ENCODE measurements around the gene SASS6. TPM values are rescaled to one million over a fixed set of nuclear protein-coding genes. Genes with fewer than 3 reads are reported as not detected.

The SASS6 gene
- 1 to 10 TPM in 3 of 4 donors, under 1 TPM in 1; 0.84 to 2.7 (median 1.8) TPM for total RNA-seq

GRCh38 chr1:100132566-100133477 is at the start of gene SASS6, which contains the start of gene TRMT13:
TSS of gene SASS6 (minus strand) at chr1:100132930. CDS start at chr1:100132814, 116 bp downstream.
TSS of gene TRMT13 (plus strand) at chr1:100133163. CDS start at chr1:100133169, 6 bp downstream.
- DNase-seq (ENCODE audit: low spot score in 2 of 2), result peak; percentile 97 to 99
- intact Hi-C loops (cut with DNase I; ENCODE audit: low total_unique reads), result no loop called here
- peak within 1 kb of the TSS; percentile 68 for H3K4me3 ChIP-seq (ENCODE audit: low read depth, poor library complexity, severe bottlenecking)
- 0% methylated on average over 47 to 57 of the region's 57 CpGs for WGBS, 2 donors
- TF ChIP-seq CTCF (IDR thresholded peaks at IDR 0.05) (no peak), POLR2A (IDR thresholded peaks at IDR 0.05) (no peak)

- H3K4me3 ChIP-seq (ENCODE audit: low read depth, poor library complexity, severe bottlenecking), result no peak within 1 kb of the TSS
- DNase-seq (ENCODE audit: low spot score in 2 of 2), result no peak
- TF ChIP-seq CTCF (IDR thresholded peaks at IDR 0.05) (no peak), POLR2A (IDR thresholded peaks at IDR 0.05) (no peak)
- WGBS, 2 donors, result 67 to 73% methylated on average over 5 of the region's 5 CpGs
- intact Hi-C loops (cut with DNase I; ENCODE audit: low total_unique reads), result no loop called here
These were observed 45.4 kb upstream of the SASS6 start, which contains the start of gene LRRC39 for GRCh38 chr1:100178091-100178490. TSS of gene LRRC39 (minus strand) at chr1:100178256. CDS start at chr1:100168516, 9,740 bp downstream.

GRCh38 chr1:100177295-100178041 is 44.7 kb upstream of the SASS6 start:
- WGBS, 2 donors, result 89 to 90% methylated on average over 4 of the region's 4 CpGs
- DNase-seq (ENCODE audit: low spot score in 2 of 2), result no peak
- TF ChIP-seq CTCF (IDR thresholded peaks at IDR 0.05) (no peak), POLR2A (IDR thresholded peaks at IDR 0.05) (no peak)
- intact Hi-C loops (cut with DNase I; ENCODE audit: low total_unique reads), result no loop called here
- H3K4me3 ChIP-seq (ENCODE audit: low read depth, poor library complexity, severe bottlenecking), result no peak overlapping the region

- TF ChIP-seq POLR2A (IDR thresholded peaks at IDR 0.05) (no peak), CTCF (IDR thresholded peaks at IDR 0.05) (no peak)
- H3K4me3 ChIP-seq (ENCODE audit: low read depth, poor library complexity, severe bottlenecking), result no peak overlapping the region
- intact Hi-C loops (cut with DNase I; ENCODE audit: low total_unique reads), result no loop called here
- DNase-seq (ENCODE audit: low spot score in 2 of 2), result no peak
- 97 to 98% methylated on average over 2 of the region's 2 CpGs for WGBS, 2 donors
These were observed 35.3 kb upstream of the SASS6 start for GRCh38 chr1:100168051-100168450.

GRCh38 chr1:100164702-100165101 is 32.0 kb upstream of the SASS6 start:
- intact Hi-C loops (cut with DNase I; ENCODE audit: low total_unique reads), result no loop called here
- no peak for DNase-seq (ENCODE audit: low spot score in 2 of 2)
- WGBS, 2 donors, result 87 to 92% methylated on average over 5 of the region's 5 CpGs
- no peak overlapping the region for H3K4me3 ChIP-seq (ENCODE audit: low read depth, poor library complexity, severe bottlenecking)
- TF ChIP-seq POLR2A (IDR thresholded peaks at IDR 0.05), result no peak
- TF ChIP-seq CTCF (IDR thresholded peaks at IDR 0.05), result no peak

Data from lower leg skin (tissue), 4 donors.